HepG2 (cell line): ENCODE measurements around the gene VAC14. TPM values are rescaled to one million over a fixed set of nuclear protein-coding genes. Genes with fewer than 3 reads are reported as not detected.

Source experiments
- GTF2F1 ChIP-seq: fragments of 150-350 bp; IDR thresholded peaks from 2 replicates; pipeline ENCODE4 v1.6.1; 2014; ENCODE audit warnings: low read length
- NCOR1 ChIP-seq: fragments of 200-600 bp; sonication (generic); IDR thresholded peaks from 2 replicates; pipeline ENCODE4 v1.7.0; 2017; ENCODE audit warnings: antibody characterized with exemption, low read length, borderline replicate concordance
- polyA plus RNA-seq, 8 experiments: library from polyadenylated mRNA; depleted of rRNA in 3 of 8; stranded (reverse) in 7 of 8; unstranded in 1 of 8; fragments of >200 nt; fragmentation: Illumina TruSeq in 4 of 8; extraction: Trizol in 4 of 8; gene quantifications; 2 replicates each; pipeline versions ENCODE4 v1.2.1 to v1.2.3, GENCODE V29; 2011 to 2016; ENCODE audit warnings: low read depth in 4 of 8, missing spikeins in 1 of 8, mixed read lengths in 1 of 8; ENCODE audit not compliant: insufficient read depth in 1 of 8
- total RNA-seq, 5 experiments: library from RNA; depleted of rRNA; stranded (reverse); fragments of >200 nt; fragmentation: Illumina TruSeq; extraction: Trizol; gene quantifications; 2 replicates each; pipeline ENCODE4 v1.2.3, GENCODE V29; 2016; ENCODE audit warnings: low read depth in 1 of 5
- TF ChIP-seq, protein P1 (sequence below): sonication (generic); formaldehyde crosslinking; IDR thresholded peaks from 2 replicates; pipeline ENCODE4 v1.4.0; 2020; ENCODE audit warnings: mild to moderate bottlenecking, missing genetic modification reagents, borderline replicate concordance
- TF ChIP-seq, protein P2 (sequence below), 2 experiments: IDR thresholded peaks; 2 replicates each; pipeline ENCODE4 v1.6.1; 2011 to 2012; ENCODE audit warnings: low read length in 2 of 2, borderline replicate concordance in 1 of 2, low read depth in 1 of 2, mild to moderate bottlenecking in 1 of 2, moderate library complexity in 1 of 2
- TF ChIP-seq, protein P3 (sequence below): sonication (generic); formaldehyde crosslinking; IDR thresholded peaks from 2 replicates; pipeline ENCODE4 v1.4.0; 2020; ENCODE audit warnings: mild to moderate bottlenecking, low read depth, missing genetic modification reagents
- TF ChIP-seq, protein P4 (sequence below): sonication (generic); formaldehyde crosslinking; IDR thresholded peaks from 2 replicates; pipeline ENCODE4 v1.4.0; 2020; ENCODE audit warnings: missing genetic modification reagents, borderline replicate concordance

The VAC14 gene
- total and polyA plus RNA-seq, 2 of the 13 experiments (the other 11 are each of a cell fraction or from before 2014, with no cell fraction given): 23.5 to 24.6 TPM

DNA sequence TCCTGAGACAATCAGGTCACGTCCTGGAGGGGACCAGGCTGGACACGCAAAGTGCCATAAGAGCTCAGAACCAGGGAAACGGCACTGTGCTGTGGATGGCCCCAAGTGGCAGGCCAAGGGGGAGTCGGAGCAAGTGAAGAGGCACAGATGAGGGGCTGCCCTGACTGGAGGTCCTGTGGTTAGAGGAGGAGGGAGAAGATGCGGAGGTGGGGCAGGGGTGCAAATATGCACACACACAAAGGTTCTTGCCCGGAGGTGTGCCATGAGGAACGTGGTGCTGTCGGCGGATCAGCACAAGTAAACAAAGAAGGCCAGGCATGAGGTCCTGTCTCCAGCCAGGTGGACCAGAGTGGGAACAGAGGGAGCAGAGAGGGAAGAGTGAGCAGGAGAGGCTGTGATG is 23.5 kb downstream of the VAC14 start (continued):
- TF ChIP-seq, protein P1, sequence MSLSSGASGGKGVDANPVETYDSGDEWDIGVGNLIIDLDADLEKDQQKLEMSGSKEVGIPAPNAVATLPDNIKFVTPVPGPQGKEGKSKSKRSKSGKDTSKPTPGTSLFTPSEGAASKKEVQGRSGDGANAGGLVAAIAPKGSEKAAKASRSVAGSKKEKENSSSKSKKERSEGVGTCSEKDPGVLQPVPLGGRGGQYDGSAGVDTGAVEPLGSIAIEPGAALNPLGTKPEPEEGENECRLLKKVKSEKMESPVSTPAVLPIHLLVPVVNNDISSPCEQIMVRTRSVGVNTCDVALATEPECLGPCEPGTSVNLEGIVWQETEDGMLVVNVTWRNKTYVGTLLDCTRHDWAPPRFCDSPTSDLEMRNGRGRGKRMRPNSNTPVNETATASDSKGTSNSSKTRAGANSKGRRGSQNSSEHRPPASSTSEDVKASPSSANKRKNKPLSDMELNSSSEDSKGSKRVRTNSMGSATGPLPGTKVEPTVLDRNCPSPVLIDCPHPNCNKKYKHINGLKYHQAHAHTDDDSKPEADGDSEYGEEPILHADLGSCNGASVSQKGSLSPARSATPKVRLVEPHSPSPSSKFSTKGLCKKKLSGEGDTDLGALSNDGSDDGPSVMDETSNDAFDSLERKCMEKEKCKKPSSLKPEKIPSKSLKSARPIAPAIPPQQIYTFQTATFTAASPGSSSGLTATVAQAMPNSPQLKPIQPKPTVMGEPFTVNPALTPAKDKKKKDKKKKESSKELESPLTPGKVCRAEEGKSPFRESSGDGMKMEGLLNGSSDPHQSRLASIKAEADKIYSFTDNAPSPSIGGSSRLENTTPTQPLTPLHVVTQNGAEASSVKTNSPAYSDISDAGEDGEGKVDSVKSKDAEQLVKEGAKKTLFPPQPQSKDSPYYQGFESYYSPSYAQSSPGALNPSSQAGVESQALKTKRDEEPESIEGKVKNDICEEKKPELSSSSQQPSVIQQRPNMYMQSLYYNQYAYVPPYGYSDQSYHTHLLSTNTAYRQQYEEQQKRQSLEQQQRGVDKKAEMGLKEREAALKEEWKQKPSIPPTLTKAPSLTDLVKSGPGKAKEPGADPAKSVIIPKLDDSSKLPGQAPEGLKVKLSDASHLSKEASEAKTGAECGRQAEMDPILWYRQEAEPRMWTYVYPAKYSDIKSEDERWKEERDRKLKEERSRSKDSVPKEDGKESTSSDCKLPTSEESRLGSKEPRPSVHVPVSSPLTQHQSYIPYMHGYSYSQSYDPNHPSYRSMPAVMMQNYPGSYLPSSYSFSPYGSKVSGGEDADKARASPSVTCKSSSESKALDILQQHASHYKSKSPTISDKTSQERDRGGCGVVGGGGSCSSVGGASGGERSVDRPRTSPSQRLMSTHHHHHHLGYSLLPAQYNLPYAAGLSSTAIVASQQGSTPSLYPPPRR (CRISPR knock-in tag): no peak
- TF ChIP-seq NCOR1: no peak
- TF ChIP-seq, protein P2, sequence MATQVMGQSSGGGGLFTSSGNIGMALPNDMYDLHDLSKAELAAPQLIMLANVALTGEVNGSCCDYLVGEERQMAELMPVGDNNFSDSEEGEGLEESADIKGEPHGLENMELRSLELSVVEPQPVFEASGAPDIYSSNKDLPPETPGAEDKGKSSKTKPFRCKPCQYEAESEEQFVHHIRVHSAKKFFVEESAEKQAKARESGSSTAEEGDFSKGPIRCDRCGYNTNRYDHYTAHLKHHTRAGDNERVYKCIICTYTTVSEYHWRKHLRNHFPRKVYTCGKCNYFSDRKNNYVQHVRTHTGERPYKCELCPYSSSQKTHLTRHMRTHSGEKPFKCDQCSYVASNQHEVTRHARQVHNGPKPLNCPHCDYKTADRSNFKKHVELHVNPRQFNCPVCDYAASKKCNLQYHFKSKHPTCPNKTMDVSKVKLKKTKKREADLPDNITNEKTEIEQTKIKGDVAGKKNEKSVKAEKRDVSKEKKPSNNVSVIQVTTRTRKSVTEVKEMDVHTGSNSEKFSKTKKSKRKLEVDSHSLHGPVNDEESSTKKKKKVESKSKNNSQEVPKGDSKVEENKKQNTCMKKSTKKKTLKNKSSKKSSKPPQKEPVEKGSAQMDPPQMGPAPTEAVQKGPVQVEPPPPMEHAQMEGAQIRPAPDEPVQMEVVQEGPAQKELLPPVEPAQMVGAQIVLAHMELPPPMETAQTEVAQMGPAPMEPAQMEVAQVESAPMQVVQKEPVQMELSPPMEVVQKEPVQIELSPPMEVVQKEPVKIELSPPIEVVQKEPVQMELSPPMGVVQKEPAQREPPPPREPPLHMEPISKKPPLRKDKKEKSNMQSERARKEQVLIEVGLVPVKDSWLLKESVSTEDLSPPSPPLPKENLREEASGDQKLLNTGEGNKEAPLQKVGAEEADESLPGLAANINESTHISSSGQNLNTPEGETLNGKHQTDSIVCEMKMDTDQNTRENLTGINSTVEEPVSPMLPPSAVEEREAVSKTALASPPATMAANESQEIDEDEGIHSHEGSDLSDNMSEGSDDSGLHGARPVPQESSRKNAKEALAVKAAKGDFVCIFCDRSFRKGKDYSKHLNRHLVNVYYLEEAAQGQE (IDR thresholded peaks at IDR 0.05; ENCODE audit: borderline replicate concordance in 1 of 2, low read depth in 1 of 2, low read length in 2 of 2): no peak
- TF ChIP-seq, protein P3, sequence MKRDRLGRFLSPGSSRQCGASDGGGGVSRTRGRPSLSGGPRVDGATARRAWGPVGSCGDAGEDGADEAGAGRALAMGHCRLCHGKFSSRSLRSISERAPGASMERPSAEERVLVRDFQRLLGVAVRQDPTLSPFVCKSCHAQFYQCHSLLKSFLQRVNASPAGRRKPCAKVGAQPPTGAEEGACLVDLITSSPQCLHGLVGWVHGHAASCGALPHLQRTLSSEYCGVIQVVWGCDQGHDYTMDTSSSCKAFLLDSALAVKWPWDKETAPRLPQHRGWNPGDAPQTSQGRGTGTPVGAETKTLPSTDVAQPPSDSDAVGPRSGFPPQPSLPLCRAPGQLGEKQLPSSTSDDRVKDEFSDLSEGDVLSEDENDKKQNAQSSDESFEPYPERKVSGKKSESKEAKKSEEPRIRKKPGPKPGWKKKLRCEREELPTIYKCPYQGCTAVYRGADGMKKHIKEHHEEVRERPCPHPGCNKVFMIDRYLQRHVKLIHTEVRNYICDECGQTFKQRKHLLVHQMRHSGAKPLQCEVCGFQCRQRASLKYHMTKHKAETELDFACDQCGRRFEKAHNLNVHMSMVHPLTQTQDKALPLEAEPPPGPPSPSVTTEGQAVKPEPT (CRISPR knock-in tag): no peak
- TF ChIP-seq GTF2F1: no peak
- TF ChIP-seq, protein P4, sequence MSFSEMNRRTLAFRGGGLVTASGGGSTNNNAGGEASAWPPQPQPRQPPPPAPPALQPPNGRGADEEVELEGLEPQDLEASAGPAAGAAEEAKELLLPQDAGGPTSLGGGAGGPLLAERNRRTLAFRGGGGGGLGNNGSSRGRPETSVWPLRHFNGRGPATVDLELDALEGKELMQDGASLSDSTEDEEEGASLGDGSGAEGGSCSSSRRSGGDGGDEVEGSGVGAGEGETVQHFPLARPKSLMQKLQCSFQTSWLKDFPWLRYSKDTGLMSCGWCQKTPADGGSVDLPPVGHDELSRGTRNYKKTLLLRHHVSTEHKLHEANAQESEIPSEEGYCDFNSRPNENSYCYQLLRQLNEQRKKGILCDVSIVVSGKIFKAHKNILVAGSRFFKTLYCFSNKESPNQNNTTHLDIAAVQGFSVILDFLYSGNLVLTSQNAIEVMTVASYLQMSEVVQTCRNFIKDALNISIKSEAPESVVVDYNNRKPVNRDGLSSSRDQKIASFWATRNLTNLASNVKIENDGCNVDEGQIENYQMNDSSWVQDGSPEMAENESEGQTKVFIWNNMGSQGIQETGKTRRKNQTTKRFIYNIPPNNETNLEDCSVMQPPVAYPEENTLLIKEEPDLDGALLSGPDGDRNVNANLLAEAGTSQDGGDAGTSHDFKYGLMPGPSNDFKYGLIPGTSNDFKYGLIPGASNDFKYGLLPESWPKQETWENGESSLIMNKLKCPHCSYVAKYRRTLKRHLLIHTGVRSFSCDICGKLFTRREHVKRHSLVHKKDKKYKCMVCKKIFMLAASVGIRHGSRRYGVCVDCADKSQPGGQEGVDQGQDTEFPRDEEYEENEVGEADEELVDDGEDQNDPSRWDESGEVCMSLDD (CRISPR knock-in tag): no peak
